Measurements from ENCODE around the gene SLC24A3. TPM values are rescaled to one million over a fixed set of nuclear protein-coding genes. Genes with fewer than 3 reads are reported as not detected.

The SLC24A3 gene
- total RNA-seq, 4 donors from 2014 or later, result 12.9 to 49.8 (median 27.6) TPM

- Histone ChIP-seq H3K36me3 (no peaks in the 10 kb centered on the region), H3K9me3 (no peaks in the 10 kb centered on the region), H3K4me3 (no peak overlapping the region), H3K27ac (peak overlapping the region in 1 of 2 donors; percentile 7), H3K27me3 (no peaks in the 10 kb centered on the region), H3K4me1 (no peaks in the 10 kb centered on the region)
- TF ChIP-seq CTCF (IDR thresholded peaks at IDR 0.05) (no peak), POLR2A (IDR thresholded peaks at IDR 0.05) (no peak)
- intact Hi-C loops (cut with DNase I; ENCODE audit: low total_unique reads), result no loop called here
- no peak for DNase-seq
These were observed 165.6 kb downstream of the SLC24A3 start for GRCh38 chr20:19378058-19378457.

GRCh38 chr20:19380211-19380610 lies 167.8 kb downstream of the SLC24A3 start:
- Histone ChIP-seq H3K27ac (no peak overlapping the region), H3K9me3 (no peaks in the 10 kb centered on the region), H3K27me3 (no peaks in the 10 kb centered on the region), H3K4me1 (no peaks in the 10 kb centered on the region), H3K4me3 (no peak overlapping the region), H3K36me3 (no peaks in the 10 kb centered on the region)
- TF ChIP-seq CTCF (IDR thresholded peaks at IDR 0.05) (no peak), POLR2A (IDR thresholded peaks at IDR 0.05) (no peak)
- no peak for DNase-seq
- intact Hi-C loops (cut with DNase I; ENCODE audit: low total_unique reads), result no loop called here

- Histone ChIP-seq H3K27ac (no peak overlapping the region), H3K27me3 (no peaks in the 10 kb centered on the region), H3K9me3 (no peaks in the 10 kb centered on the region), H3K4me1 (no peaks in the 10 kb centered on the region), H3K36me3 (no peaks in the 10 kb centered on the region), H3K4me3 (no peak overlapping the region)
- no peak for DNase-seq
- intact Hi-C loops (cut with DNase I; ENCODE audit: low total_unique reads), result no loop called here
- TF ChIP-seq CTCF (IDR thresholded peaks at IDR 0.05), result no peak
These were observed 169.5 kb downstream of the SLC24A3 start for GRCh38 chr20:19381947-19382346.

- no peak for DNase-seq
- intact Hi-C loops (cut with DNase I; ENCODE audit: low total_unique reads), result no loop called here
- no peak overlapping the region for H3K4me3 ChIP-seq
- H3K36me3 ChIP-seq, result no peaks in the 10 kb centered on the region
- H3K27me3 ChIP-seq, result no peaks in the 10 kb centered on the region
- H3K27ac ChIP-seq, result no peak overlapping the region
- no peaks in the 10 kb centered on the region for H3K9me3 ChIP-seq
- no peak for TF ChIP-seq CTCF (IDR thresholded peaks at IDR 0.05)
- no peak for TF ChIP-seq POLR2A (IDR thresholded peaks at IDR 0.05)
- H3K4me1 ChIP-seq, result no peaks in the 10 kb centered on the region
These were observed 170.2 kb downstream of the SLC24A3 start for GRCh38 chr20:19382386-19383340.

GRCh38 chr20:19384940-19385339 lies 172.5 kb downstream of the SLC24A3 start:
- intact Hi-C loops (cut with DNase I; ENCODE audit: low total_unique reads), result no loop called here
- no peaks in the 10 kb centered on the region for H3K9me3 ChIP-seq
- H3K27ac ChIP-seq, result no peak overlapping the region
- no peaks in the 10 kb centered on the region for H3K27me3 ChIP-seq
- DNase-seq, result no peak
- TF ChIP-seq POLR2A (IDR thresholded peaks at IDR 0.05), result no peak
- no peak for TF ChIP-seq CTCF (IDR thresholded peaks at IDR 0.05)
- no peak overlapping the region for H3K4me3 ChIP-seq
- no peaks in the 10 kb centered on the region for H3K36me3 ChIP-seq
- H3K4me1 ChIP-seq, result no peaks in the 10 kb centered on the region
